T-helper 2 cell treated with Interferon-gamma antibody and Interleukin-4, amounts not matched to agents 5 μg/mL and 100 μg/mL, for 36 hours (primary cell): ENCODE data around the gene STX3.
"Not testable (repeated sequence)": the region's sequence is repeated elsewhere in the genome, so short reads cannot be mapped to it uniquely, and the experiment has no call there.

Source experiments
- DNase-seq: peaks from one replicate; pipeline ENCODE4 v3.0.0; 2021; ENCODE audit warnings: low spot score
- H3K27ac Mint-ChIP-seq: one replicate; pipeline ENCODE4 v1.8.0; 2021; ENCODE audit warnings: mild to moderate bottlenecking, mixed read lengths
- H3K27me3 Mint-ChIP-seq: one replicate; pipeline ENCODE4 v1.8.0; 2021; ENCODE audit warnings: low read depth, mixed read lengths
- H3K36me3 Mint-ChIP-seq: one replicate; pipeline ENCODE4 v1.8.0; 2021; ENCODE audit warnings: low read depth, mixed read lengths
- H3K4me1 Mint-ChIP-seq: one replicate; pipeline ENCODE4 v1.8.0; 2021; ENCODE audit warnings: low read depth, mixed read lengths
- H3K4me3 Mint-ChIP-seq: one replicate; pipeline ENCODE4 v1.8.0; 2022; ENCODE audit warnings: mild to moderate bottlenecking, moderate library complexity, mixed read lengths
- H3K9me3 Mint-ChIP-seq: one replicate; pipeline ENCODE4 v1.8.0; 2021; ENCODE audit warnings: mixed read lengths

The STX3 gene

DNA sequence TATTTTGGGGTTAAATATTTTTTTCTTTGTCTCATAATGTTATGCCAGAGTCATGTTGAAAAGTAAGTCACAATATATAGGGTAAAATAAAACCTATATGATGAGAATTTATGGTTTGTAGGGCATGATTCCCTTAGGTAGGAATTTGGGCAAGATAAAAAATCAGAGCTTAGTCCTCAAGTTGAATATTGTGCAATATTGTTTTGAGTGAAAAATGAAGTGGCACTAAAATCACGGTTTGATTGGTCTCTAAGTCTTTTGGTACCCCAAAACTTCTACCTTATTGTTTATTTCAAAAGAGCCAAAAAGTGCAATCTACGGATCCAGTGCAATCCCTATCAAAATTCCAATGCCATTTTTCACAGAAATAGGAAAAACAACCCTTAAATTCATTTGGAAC, 57.0 kb downstream of the STX3 start:
- H3K9me3 Mint-ChIP-seq = peaks cover 9% of the 10 kb centered on the region
- H3K27ac Mint-ChIP-seq = no peak overlapping the region
- peaks cover 28% of the 10 kb centered on the region for H3K4me1 Mint-ChIP-seq
- no peaks in the 10 kb centered on the region for H3K27me3 Mint-ChIP-seq
- H3K36me3 Mint-ChIP-seq = peaks cover 30% of the 10 kb centered on the region
- DNase-seq = no peak
- no peak overlapping the region for H3K4me3 Mint-ChIP-seq

- peaks cover 9% of the 10 kb centered on the region for H3K9me3 Mint-ChIP-seq
- H3K4me3 Mint-ChIP-seq = no peak overlapping the region
- DNase-seq = no peak
- no peaks in the 10 kb centered on the region for H3K27me3 Mint-ChIP-seq
- H3K4me1 Mint-ChIP-seq = peaks cover 33% of the 10 kb centered on the region
- H3K36me3 Mint-ChIP-seq = peaks cover 22% of the 10 kb centered on the region
- no peak overlapping the region for H3K27ac Mint-ChIP-seq
These were observed 58.2 kb downstream of the STX3 start for GRCh38 chr11:59813364-59813763.

GRCh38 chr11:59814021-59814420, 58.8 kb downstream of the STX3 start:
- Mint-ChIP-seq H3K4me3 (peak overlapping the region; percentile 53), H3K9me3 (peaks cover 9% of the 10 kb centered on the region), H3K36me3 (peaks cover 17% of the 10 kb centered on the region), H3K27ac (peak overlapping the region; percentile 8), H3K27me3 (no peaks in the 10 kb centered on the region), H3K4me1 (peaks cover 37% of the 10 kb centered on the region)
- no peak for DNase-seq

GRCh38 chr11:59815754-59816153, 60.6 kb downstream of the STX3 start:
- H3K27me3 Mint-ChIP-seq = no peaks in the 10 kb centered on the region
- H3K36me3 Mint-ChIP-seq = peaks cover 8% of the 10 kb centered on the region
- no peak overlapping the region for H3K4me3 Mint-ChIP-seq
- H3K9me3 Mint-ChIP-seq = peaks cover 9% of the 10 kb centered on the region
- peaks cover 35% of the 10 kb centered on the region for H3K4me1 Mint-ChIP-seq
- no peak overlapping the region for H3K27ac Mint-ChIP-seq
- no peak for DNase-seq

- H3K36me3 Mint-ChIP-seq, H3K27me3 Mint-ChIP-seq: not testable (repeated sequence)
These were observed 61.3 kb downstream of the STX3 start for GRCh38 chr11:59816434-59816833.

DNA sequence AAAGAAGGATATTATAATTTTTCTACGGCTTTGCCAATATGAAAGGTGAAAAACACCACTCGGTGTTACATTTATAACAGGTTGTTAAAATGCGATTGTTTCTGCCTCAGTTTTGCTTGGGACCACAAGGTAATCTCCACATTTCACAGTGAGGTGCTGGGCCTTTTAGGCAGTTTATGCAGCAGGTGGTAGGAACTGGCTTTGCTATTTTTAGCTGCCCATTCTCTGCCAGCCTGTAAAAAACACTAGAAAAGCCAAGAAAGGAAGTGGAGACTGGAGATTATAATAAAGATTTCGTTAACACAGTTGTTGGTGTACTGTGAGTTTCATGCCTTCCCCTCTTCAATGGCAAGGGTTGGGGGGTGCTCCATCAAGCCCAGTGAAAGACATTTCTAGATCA, 63.4 kb downstream of the STX3 start:
- DNase-seq = no peak
- Mint-ChIP-seq H3K27me3 (no peaks in the 10 kb centered on the region), H3K27ac (no peak overlapping the region), H3K36me3 (no peaks in the 10 kb centered on the region), H3K4me3 (peak overlapping the region; percentile 13), H3K4me1 (peaks cover 30% of the 10 kb centered on the region), H3K9me3 (no peaks in the 10 kb centered on the region)

More at GRCh38 chr11:59816434-59816833, 61.3 kb downstream of the STX3 start:
- H3K9me3 Mint-ChIP-seq, DNase-seq, H3K4me3 Mint-ChIP-seq, H3K27ac Mint-ChIP-seq: not testable (repeated sequence)
- peaks cover 28% of the 10 kb centered on the region for H3K4me1 Mint-ChIP-seq

GRCh38 chr11:59822989-59823566, 67.9 kb downstream of the STX3 start:
- H3K9me3 Mint-ChIP-seq = no peaks in the 10 kb centered on the region
- no peak overlapping the region for H3K4me3 Mint-ChIP-seq
- H3K4me1 Mint-ChIP-seq = peaks cover 17% of the 10 kb centered on the region
- no peaks in the 10 kb centered on the region for H3K36me3 Mint-ChIP-seq
- peak; percentile 19 for DNase-seq
- no peaks in the 10 kb centered on the region for H3K27me3 Mint-ChIP-seq
- H3K27ac Mint-ChIP-seq = no peak overlapping the region

GRCh38 chr11:59829358-59829757, 74.2 kb downstream of the STX3 start:
- DNase-seq = no peak
- no peaks in the 10 kb centered on the region for H3K36me3 Mint-ChIP-seq
- H3K4me1 Mint-ChIP-seq = peaks cover 6% of the 10 kb centered on the region
- no peak overlapping the region for H3K27ac Mint-ChIP-seq
- no peak overlapping the region for H3K4me3 Mint-ChIP-seq
- H3K9me3 Mint-ChIP-seq = no peaks in the 10 kb centered on the region
- H3K27me3 Mint-ChIP-seq = no peaks in the 10 kb centered on the region

GRCh38 chr11:59833602-59834001, 78.4 kb downstream of the STX3 start:
- Mint-ChIP-seq H3K27me3 (peaks cover 3% of the 10 kb centered on the region), H3K36me3 (no peaks in the 10 kb centered on the region), H3K9me3 (no peaks in the 10 kb centered on the region), H3K4me3 (no peak overlapping the region), H3K27ac (no peak overlapping the region), H3K4me1 (peaks cover 6% of the 10 kb centered on the region)
- no peak for DNase-seq

GRCh38 chr11:59839615-59840014, 84.4 kb downstream of the STX3 start:
- no peak overlapping the region for H3K27ac Mint-ChIP-seq
- H3K27me3 Mint-ChIP-seq = peaks cover 1% of the 10 kb centered on the region
- H3K4me1 Mint-ChIP-seq = peaks cover 6% of the 10 kb centered on the region
- H3K36me3 Mint-ChIP-seq = no peaks in the 10 kb centered on the region
- no peaks in the 10 kb centered on the region for H3K9me3 Mint-ChIP-seq
- no peak for DNase-seq
- no peak overlapping the region for H3K4me3 Mint-ChIP-seq

DNA sequence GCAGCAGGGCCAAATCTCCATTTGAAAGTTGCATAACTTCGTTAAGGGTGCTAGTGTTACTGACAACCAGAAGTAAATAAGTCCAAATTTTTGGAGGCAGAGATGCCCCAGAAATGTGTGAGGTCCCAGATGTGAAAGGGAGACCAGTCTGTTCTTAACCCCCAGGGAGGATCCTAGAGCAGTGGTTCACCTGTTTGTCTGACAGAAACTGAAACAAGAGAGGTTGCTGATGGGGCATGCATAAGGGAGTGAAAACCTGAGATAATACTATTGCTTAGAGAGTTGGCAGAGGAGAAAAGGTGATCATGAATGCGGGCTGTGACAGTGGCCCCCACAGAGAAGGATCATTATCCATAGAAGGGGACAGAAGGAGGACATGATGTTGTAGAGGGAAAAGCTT, 86.3 kb downstream of the STX3 start:
- no peak overlapping the region for H3K4me3 Mint-ChIP-seq
- DNase-seq = no peak
- no peaks in the 10 kb centered on the region for H3K9me3 Mint-ChIP-seq
- H3K36me3 Mint-ChIP-seq = no peaks in the 10 kb centered on the region
- H3K27ac Mint-ChIP-seq = no peak overlapping the region
- H3K27me3 Mint-ChIP-seq = no peaks in the 10 kb centered on the region
- peaks cover 8% of the 10 kb centered on the region for H3K4me1 Mint-ChIP-seq

DNA sequence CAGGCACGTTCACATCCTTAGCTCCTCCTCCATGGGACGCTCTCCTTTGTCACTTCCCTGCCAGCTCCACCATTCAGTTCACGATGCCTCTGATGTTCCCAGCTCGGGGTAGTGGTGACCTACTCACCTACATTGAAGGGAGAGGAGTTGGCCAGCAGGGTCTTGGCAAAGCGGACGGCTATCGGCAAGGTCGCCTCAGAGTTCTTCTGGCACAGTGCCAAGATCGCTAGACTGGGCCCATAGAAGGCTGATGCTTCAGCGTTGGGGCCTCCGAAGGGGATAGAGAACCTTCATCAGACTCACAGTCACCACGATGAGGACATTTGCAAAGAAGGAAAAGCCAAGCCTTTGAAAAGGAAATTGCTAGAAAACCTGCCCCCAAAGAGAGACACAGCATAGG, 87.1 kb downstream of the STX3 start:
- DNase-seq = no peak
- Mint-ChIP-seq H3K4me3 (no peak overlapping the region), H3K36me3 (no peaks in the 10 kb centered on the region), H3K27me3 (no peaks in the 10 kb centered on the region), H3K9me3 (no peaks in the 10 kb centered on the region), H3K27ac (no peak overlapping the region), H3K4me1 (peaks cover 8% of the 10 kb centered on the region)

- H3K36me3 Mint-ChIP-seq = no peaks in the 10 kb centered on the region
- no peaks in the 10 kb centered on the region for H3K9me3 Mint-ChIP-seq
- no peaks in the 10 kb centered on the region for H3K27me3 Mint-ChIP-seq
- no peak for DNase-seq
- no peak within 1 kb of the TSS for H3K27ac Mint-ChIP-seq
- peaks cover 8% of the 10 kb centered on the region for H3K4me1 Mint-ChIP-seq
- no peak within 1 kb of the TSS for H3K4me3 Mint-ChIP-seq
These were observed 90.2 kb downstream of the STX3 start, which contains the start of gene CBLIF for GRCh38 chr11:59845399-59845798. TSS of gene CBLIF (minus strand) at chr11:59845499. CDS start at chr11:59845453, 46 bp downstream.

GRCh38 chr11:59846556-59846955, 91.4 kb downstream of the STX3 start:
- Mint-ChIP-seq H3K27ac (no peak overlapping the region), H3K27me3 (no peaks in the 10 kb centered on the region), H3K4me3 (no peak overlapping the region), H3K9me3 (no peaks in the 10 kb centered on the region), H3K36me3 (no peaks in the 10 kb centered on the region), H3K4me1 (peaks cover 5% of the 10 kb centered on the region)
- DNase-seq = no peak

- no peaks in the 10 kb centered on the region for H3K9me3 Mint-ChIP-seq
These were observed 92.5 kb downstream of the STX3 start for GRCh38 chr11:59847626-59848025.

More at GRCh38 chr11:59847626-59848025, 92.5 kb downstream of the STX3 start:
- Mint-ChIP-seq H3K4me3 (no peak overlapping the region), H3K4me1 (peaks cover 2% of the 10 kb centered on the region), H3K27me3 (no peaks in the 10 kb centered on the region), H3K27ac (no peak overlapping the region), H3K36me3 (no peaks in the 10 kb centered on the region)
- DNase-seq = no peak
